Adrenal gland (tissue), 12 donors: ENCODE measurements around the gene FBLN1. TPM values are rescaled to one million over a fixed set of nuclear protein-coding genes. Genes with fewer than 3 reads are reported as not detected.
A peak's percentile ranks its signal among the peaks of the same experiment; 100 is the strongest.

ENCODE experiments used
- DNase-seq, 7 donors: peaks; one replicate each; pipeline ENCODE4 v3.0.0-alpha.2; 2019 to 2020
- H3K27ac ChIP-seq, 5 donors: fragments of 200-600 bp; sonication (generic) in 4 of 5; 1 replicate in 3 of 5; 2 replicates in 2 of 5; pipeline versions ENCODE4 v1.5.1 to v1.8.0; 2016 to 2020; ENCODE audit warnings: mild to moderate bottlenecking in 1 of 5
- H3K27me3 ChIP-seq: fragments of 200-600 bp; 2 replicates; pipeline ENCODE4 v1.8.0; 2021
- H3K36me3 ChIP-seq, 2 donors: fragments of 200-600 bp; replicated peaks in 1 of 2; 1 replicate in 1 of 2; 2 replicates in 1 of 2; pipeline versions ENCODE4 v1.5.1 to v1.8.0; 2018 to 2022
- H3K4me1 ChIP-seq, 2 donors: fragments of 200-600 bp; replicated peaks in 1 of 2; 1 replicate in 1 of 2; 2 replicates in 1 of 2; pipeline versions ENCODE4 v1.5.1 to v1.8.0; 2018 to 2021
- H3K4me3 ChIP-seq, 4 donors: fragments of 200-600 bp; sonication (generic) in 3 of 4; one replicate each; pipeline ENCODE4 v1.5.1; 2016 to 2018
- H3K9me3 ChIP-seq, 3 donors: fragments of 200-600 bp; sonication (generic) in 1 of 3; replicated peaks in 1 of 3; 1 replicate in 2 of 3; 2 replicates in 1 of 3; pipeline versions ENCODE4 v1.5.1 to v1.8.0; 2016 to 2021
- POLR2A ChIP-seq, 2 donors: fragments of 450-650 bp; IDR thresholded peaks; one replicate each; pipeline ENCODE4 v1.6.1; 2017; ENCODE audit warnings: antibody characterized with exemption in 2 of 2, mild to moderate bottlenecking in 2 of 2, moderate library complexity in 1 of 2
- WGBS, 4 donors: extraction: QIAGEN DNeasy Blood & Tissue Kit in 2 of 4; methylation state at CpG; one replicate each; pipeline versions ENCODE4 v1.1.5 to v1.1.7; 2013 to 2017; 5-methylcytosine and 5-hydroxymethylcytosine counted together
- intact Hi-C, 2 donors: fragments of 100-400 bp; cut with DNase I; formaldehyde crosslinking; loops; one replicate each; pipeline versions ENCODE4 v1.14.1 to v1.15.0; 2022 to 2023
- polyA plus RNA-seq, 3 donors: library from polyadenylated mRNA; stranded (reverse); fragments of 200-250 nt in 2 of 3; fragments of 350-450 nt in 1 of 3; fragmentation: Illumina TruSeq in 1 of 3; extraction: RNeasy Lipid Tissue Mini Kit (QIAGEN cat#74804) in 1 of 3; gene quantifications; one replicate each; pipeline ENCODE4 v1.2.3, GENCODE V29; 2013 to 2014
- total RNA-seq, 9 donors: library from RNA; depleted of rRNA in 4 of 9; stranded (reverse); fragments of >200 nt in 4 of 9; fragments of 120-200 nt in 1 of 9; fragmentation: NEBNext Ultra II Directional in 1 of 9; extraction: Animal tissue kit (Norgen Biotek cat#: 25700) in 1 of 9; gene quantifications; one replicate each; pipeline versions ENCODE4 v1.1.0 to v1.2.4, GENCODE V29; 2013 to 2023
- TF ChIP-seq, protein P1 (sequence below), 6 experiments: fragments of 450-650 bp in 4 of 6; fragments of 200-600 bp in 2 of 6; sonication (generic) in 1 of 6; IDR thresholded peaks; 1 replicate in 5 of 6; 2 replicates in 1 of 6; pipeline versions ENCODE4 v1.5.1 to v1.8.0; 2016 to 2021; ENCODE audit warnings: antibody characterized with exemption in 6 of 6, mild to moderate bottlenecking in 2 of 6, moderate library complexity in 1 of 6
- donor health status: healthy with polysubstance abuse.
- donor health status: Bipolar disorder and iron deficiency.
- donor health status: DM: yes; HTN: yes; CAD: no.
- donor health status: DM: no; HTN: no; CAD: no.
- donor health status: DM: no; HTN: no; CAD: no.
- donor health status: DM: yes; HTN: yes; CAD: no.

The FBLN1 gene
- total and polyA plus RNA-seq, 12 donors, result 13.0 to 387 (median 148) TPM

DNA sequence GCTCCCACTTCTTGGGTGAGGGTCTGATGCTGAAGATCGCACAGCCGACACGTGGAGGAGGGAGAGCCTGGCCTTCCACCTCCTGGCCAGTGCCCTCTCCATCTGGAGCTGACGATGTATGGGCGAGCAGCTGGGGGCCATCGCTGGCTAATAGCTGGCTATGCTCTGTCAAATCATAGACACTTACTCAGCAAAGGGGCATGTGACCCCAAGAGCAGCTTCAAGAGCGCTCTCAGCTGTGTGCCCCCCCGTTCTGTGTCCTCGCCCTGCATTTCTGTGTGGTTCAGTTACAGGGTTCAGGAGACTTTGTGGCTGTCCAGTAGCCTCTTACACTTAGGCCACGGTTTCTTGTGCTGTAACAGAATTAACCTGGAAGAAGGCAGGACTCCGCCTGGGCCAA, 26.4 kb downstream of the FBLN1 start:
- Histone ChIP-seq H3K9me3 (no peaks in the 10 kb centered on the region), H3K4me1 (no peaks in the 10 kb centered on the region), H3K36me3 (no peaks in the 10 kb centered on the region), H3K4me3 (no peak overlapping the region), H3K27ac (peak overlapping the region in 1 of 5 donors; percentile 14), H3K27me3 (no peaks in the 10 kb centered on the region)
- intact Hi-C loops, result no loop called here
- DNase-seq, result no peak
- TF ChIP-seq, protein P1, sequence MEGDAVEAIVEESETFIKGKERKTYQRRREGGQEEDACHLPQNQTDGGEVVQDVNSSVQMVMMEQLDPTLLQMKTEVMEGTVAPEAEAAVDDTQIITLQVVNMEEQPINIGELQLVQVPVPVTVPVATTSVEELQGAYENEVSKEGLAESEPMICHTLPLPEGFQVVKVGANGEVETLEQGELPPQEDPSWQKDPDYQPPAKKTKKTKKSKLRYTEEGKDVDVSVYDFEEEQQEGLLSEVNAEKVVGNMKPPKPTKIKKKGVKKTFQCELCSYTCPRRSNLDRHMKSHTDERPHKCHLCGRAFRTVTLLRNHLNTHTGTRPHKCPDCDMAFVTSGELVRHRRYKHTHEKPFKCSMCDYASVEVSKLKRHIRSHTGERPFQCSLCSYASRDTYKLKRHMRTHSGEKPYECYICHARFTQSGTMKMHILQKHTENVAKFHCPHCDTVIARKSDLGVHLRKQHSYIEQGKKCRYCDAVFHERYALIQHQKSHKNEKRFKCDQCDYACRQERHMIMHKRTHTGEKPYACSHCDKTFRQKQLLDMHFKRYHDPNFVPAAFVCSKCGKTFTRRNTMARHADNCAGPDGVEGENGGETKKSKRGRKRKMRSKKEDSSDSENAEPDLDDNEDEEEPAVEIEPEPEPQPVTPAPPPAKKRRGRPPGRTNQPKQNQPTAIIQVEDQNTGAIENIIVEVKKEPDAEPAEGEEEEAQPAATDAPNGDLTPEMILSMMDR (IDR thresholded peaks at IDR 0.05), result no peak
- TF ChIP-seq POLR2A (IDR thresholded peaks at IDR 0.05), result no peak
- WGBS, 4 donors, result 93 to 96% (median 95%) methylated on average over 4 to 11 of the region's 11 CpGs

DNA sequence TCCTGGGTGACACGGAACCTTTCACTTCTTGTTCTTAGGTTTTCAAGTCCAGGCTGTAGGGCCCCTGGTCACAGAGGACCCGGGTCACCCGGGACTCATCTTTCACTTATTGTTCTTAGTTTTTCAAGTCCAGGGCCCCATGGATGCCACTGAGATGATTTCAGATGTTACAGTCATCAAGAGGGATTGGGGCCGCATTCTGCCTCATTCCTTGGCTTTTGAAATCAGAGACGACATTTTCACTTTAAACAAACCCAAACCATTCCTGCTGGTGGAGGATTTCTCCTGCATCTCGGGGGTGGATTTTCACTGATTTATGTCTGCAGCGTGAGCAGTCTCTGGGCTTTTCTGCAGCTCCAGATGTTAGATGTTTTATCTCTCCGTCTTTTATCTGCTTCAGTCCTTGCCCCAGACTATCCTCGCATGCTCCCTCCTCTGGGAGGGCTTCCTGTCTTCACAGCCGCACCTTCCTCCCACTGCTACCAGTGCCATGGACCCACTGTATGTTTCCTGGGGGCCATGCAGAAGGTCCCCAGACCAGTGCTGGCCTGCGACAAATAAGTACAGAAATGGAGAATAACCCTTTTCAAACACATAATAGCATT, 27.4 kb downstream of the FBLN1 start:
- Histone ChIP-seq H3K27me3 (no peaks in the 10 kb centered on the region), H3K9me3 (no peaks in the 10 kb centered on the region), H3K27ac (peak overlapping the region in 1 of 5 donors; percentile 14), H3K36me3 (no peaks in the 10 kb centered on the region), H3K4me1 (no peaks in the 10 kb centered on the region), H3K4me3 (no peak overlapping the region)
- intact Hi-C loops, result no loop called here
- DNase-seq, result no peak
- no peak for TF ChIP-seq POLR2A (IDR thresholded peaks at IDR 0.05)
- WGBS, 4 donors, result 67 to 81% (median 74%) methylated on average over 11 of the region's 11 CpGs

DNA sequence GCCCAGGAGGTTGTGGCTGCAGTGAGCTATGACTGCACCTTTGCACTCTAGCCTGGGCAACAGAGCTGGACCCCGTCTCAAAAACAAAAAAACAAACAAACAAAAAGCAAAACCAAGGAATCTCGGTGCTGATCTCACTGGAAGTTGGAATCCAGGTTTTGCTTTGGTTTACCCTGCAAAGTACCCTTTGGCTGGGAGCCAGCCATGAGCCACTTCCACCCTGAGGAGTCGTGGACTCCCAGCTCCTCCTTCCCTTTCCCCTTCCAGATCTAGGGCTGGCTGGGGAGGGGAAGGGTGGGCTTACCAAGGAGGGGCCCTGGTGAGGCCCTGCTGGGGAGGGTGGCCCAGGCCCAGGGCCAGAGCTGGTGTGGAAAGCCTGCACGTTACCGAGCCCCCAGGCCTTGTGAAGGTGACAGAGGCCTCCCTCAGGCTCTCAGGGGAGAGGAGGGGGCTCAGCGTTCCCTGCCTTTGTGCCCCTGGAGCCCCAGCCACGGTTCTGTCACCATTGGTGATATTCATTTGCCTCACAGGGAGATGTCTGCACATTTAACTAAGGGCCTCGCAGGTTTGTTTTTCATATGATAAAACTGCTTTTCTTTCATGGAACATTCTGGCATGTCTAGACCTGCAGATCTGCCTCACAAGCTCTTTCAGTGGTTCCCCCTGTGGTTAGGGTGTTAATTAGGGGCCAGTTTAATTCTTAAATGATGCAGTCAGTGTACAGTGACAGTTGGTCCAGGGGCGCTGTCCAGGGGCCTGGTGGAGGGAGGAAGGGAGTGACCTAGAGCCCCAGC, 29.0 kb downstream of the FBLN1 start:
- H3K4me3 ChIP-seq, result no peak overlapping the region
- no peak for DNase-seq
- intact Hi-C loops, result no loop called here
- no peaks in the 10 kb centered on the region for H3K9me3 ChIP-seq
- TF ChIP-seq, protein P1 (IDR thresholded peaks at IDR 0.05), result no peak
- no peak for TF ChIP-seq POLR2A (IDR thresholded peaks at IDR 0.05)
- H3K27me3 ChIP-seq, result no peaks in the 10 kb centered on the region
- 57 to 77% (median 75%) methylated on average over 6 to 9 of the region's 9 CpGs for WGBS, 4 donors
- H3K36me3 ChIP-seq, result no peaks in the 10 kb centered on the region
- H3K27ac ChIP-seq, result peak overlapping the region in 1 of 5 donors; percentile 40
- H3K4me1 ChIP-seq, result no peaks in the 10 kb centered on the region

DNA sequence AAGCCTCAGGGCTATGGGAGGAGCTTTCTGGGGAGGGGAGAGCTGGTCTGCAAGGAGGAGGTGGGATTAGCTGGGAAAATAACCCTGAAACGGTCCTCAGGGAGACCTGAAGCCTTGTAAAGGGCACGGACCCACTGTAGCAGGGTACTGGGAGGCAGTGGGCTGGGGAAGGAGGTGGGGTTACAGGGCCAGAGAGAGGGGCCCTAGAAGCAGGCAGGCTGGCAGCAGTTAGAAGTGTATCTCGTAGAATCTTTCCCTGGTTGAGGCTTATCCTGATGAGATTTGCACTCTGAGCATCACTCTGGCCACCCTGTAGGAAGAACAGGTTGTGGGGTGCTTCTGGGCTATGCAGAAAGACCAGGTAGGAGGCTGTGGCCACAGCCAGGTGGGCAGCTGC, 29.6 kb downstream of the FBLN1 start:
- 52 to 74% (median 64%) methylated on average over 3 of the region's 3 CpGs for WGBS, 4 donors
- no peaks in the 10 kb centered on the region for H3K27me3 ChIP-seq
- intact Hi-C loops, result no loop called here

More for the DNA sequence above, 29.6 kb downstream of the FBLN1 start:
- Histone ChIP-seq H3K27ac (no peak overlapping the region), H3K36me3 (no peaks in the 10 kb centered on the region), H3K4me3 (no peak overlapping the region), H3K9me3 (no peaks in the 10 kb centered on the region), H3K4me1 (no peaks in the 10 kb centered on the region)
- no peak for DNase-seq
- no peak for TF ChIP-seq POLR2A (IDR thresholded peaks at IDR 0.05)
- TF ChIP-seq, protein P1 (IDR thresholded peaks at IDR 0.05), result no peak
